Endothelial cell of umbilical vein (primary cell): ENCODE results near the gene TRMT61B. TPM values are rescaled to one million over a fixed set of nuclear protein-coding genes. Genes with fewer than 3 reads are reported as not detected.

Experiments
- BruUV-seq: library from RNA; stranded (reverse); fragments of 400-500 nt; replicated peaks from 2 replicates; lab custom pipeline; 2021; lab: Mats Ljungman, UMichigan
- CTCF ChIA-PET: fragments of 300-600, 350-600 bp; sonication (Branson Sonifier 250); formaldehyde crosslinking; loops from one replicate; lab custom pipeline; 2021; ENCODE audit warnings: antibody characterized with exemption, inconsistent platforms; lab: Charles Lee
- POLR2A ChIA-PET: fragments of 300-600, 350-600 bp; sonication (Branson Sonifier 250); formaldehyde crosslinking; loops from one replicate; lab custom pipeline; 2021; ENCODE audit warnings: antibody characterized with exemption, inconsistent platforms; lab: Charles Lee
- DNase-seq: peaks from one replicate; pipeline ENCODE4 v3.0.0-alpha.2; 2011; ENCODE audit warnings: low read depth, low spot score
- FAIRE-seq: peaks from 2 replicates; lab custom pipeline; 2011; peaks lifted over from hg19 to GRCh38; lab: Jason Lieb, UNC
- H2AFZ ChIP-seq: 2 replicates; pipeline ENCODE4 v1.6.0; 2012; ENCODE audit warnings: low read depth, low read length, control low read depth, inconsistent platforms
- H3K27ac ChIP-seq: 2 replicates; pipeline ENCODE4 v1.5.1; 2011; ENCODE audit warnings: low read depth, mild to moderate bottlenecking, control low read depth, low read length, moderate library complexity; ENCODE audit not compliant: insufficient read depth
- H3K27me3 ChIP-seq, 2 experiments: 2 replicates each; pipeline versions ENCODE4 v1.6.0 to v1.6.1; 2011; ENCODE audit warnings: low read length in 2 of 2, mixed read lengths in 1 of 2; ENCODE audit not compliant: control insufficient read depth in 2 of 2, insufficient read depth in 2 of 2
- H3K36me3 ChIP-seq, 2 experiments: 2 replicates in 1 of 2; 3 replicates in 1 of 2; pipeline ENCODE4 v1.5.1; 2011; ENCODE audit warnings: low read length in 2 of 2, mild to moderate bottlenecking in 1 of 2, moderate library complexity in 1 of 2; ENCODE audit not compliant: control insufficient read depth in 2 of 2, insufficient read depth in 2 of 2; ENCODE audit errors: extremely low read depth in 1 of 2
- H3K4me1 ChIP-seq: 3 replicates; pipeline ENCODE4 v1.5.1; 2011; ENCODE audit warnings: mild to moderate bottlenecking, low read length; ENCODE audit not compliant: control insufficient read depth, insufficient read depth; ENCODE audit errors: extremely low read depth
- H3K4me2 ChIP-seq: 2 replicates; pipeline ENCODE4 v1.6.1; 2011; ENCODE audit warnings: low read length, control low read depth, mixed read lengths; ENCODE audit not compliant: insufficient read depth
- H3K4me3 ChIP-seq, 3 experiments: fragments of 200-600 bp in 1 of 3; sonication (generic), shearing (Covaris generic) in 1 of 3; replicated peaks in 1 of 3; 2 replicates each; pipeline ENCODE4 v1.5.1; 2011 to 2016; ENCODE audit warnings: control low read depth in 3 of 3, low read length in 3 of 3, mild to moderate bottlenecking in 2 of 3, inconsistent platforms in 1 of 3, low read depth in 1 of 3, moderate library complexity in 1 of 3; ENCODE audit not compliant: insufficient read depth in 1 of 3
- H3K79me2 ChIP-seq: 2 replicates; pipeline ENCODE4 v1.6.0; 2012; ENCODE audit warnings: low read length, inconsistent platforms; ENCODE audit not compliant: control insufficient read depth, insufficient read depth
- H3K9ac ChIP-seq: replicated peaks from 2 replicates; pipeline ENCODE3; 2011; ENCODE audit warnings: low read length, control low read depth; ENCODE audit not compliant: insufficient read depth; ENCODE audit errors: extremely low read depth
- H3K9me1 ChIP-seq: replicated peaks from 3 replicates; pipeline ENCODE4 v1.6.0; 2011; ENCODE audit warnings: mild to moderate bottlenecking, low read length; ENCODE audit not compliant: control insufficient read depth, insufficient read depth; ENCODE audit errors: extremely low read depth
- H3K9me3 ChIP-seq: replicated peaks from 2 replicates; pipeline ENCODE4 v1.5.1; 2012; ENCODE audit warnings: low read length, inconsistent platforms; ENCODE audit not compliant: control insufficient read depth, insufficient read depth
- H4K20me1 ChIP-seq: replicated peaks from 2 replicates; pipeline ENCODE3; 2011; ENCODE audit warnings: mild to moderate bottlenecking, low read length; ENCODE audit not compliant: control insufficient read depth, insufficient read depth; ENCODE audit errors: extremely low read depth
- EZH2 ChIP-seq: IDR thresholded peaks from 2 replicates; pipeline ENCODE4 v1.6.1; 2012; ENCODE audit warnings: borderline replicate concordance, low read depth, mild to moderate bottlenecking, moderate library complexity, low read length, inconsistent platforms; ENCODE audit not compliant: severe bottlenecking
- FOS ChIP-seq: IDR thresholded peaks from 2 replicates; pipeline ENCODE4 v1.6.1; 2011; ENCODE audit warnings: mild to moderate bottlenecking, low read length, moderate library complexity, borderline replicate concordance; ENCODE audit not compliant: insufficient read depth
- GATA2 ChIP-seq: IDR thresholded peaks from 2 replicates; pipeline ENCODE4 v1.7.0; 2011; ENCODE audit warnings: low read depth, mild to moderate bottlenecking, moderate library complexity, mixed read lengths, low read length; ENCODE audit not compliant: insufficient read length, insufficient read depth
- JUN ChIP-seq: IDR thresholded peaks from 2 replicates; pipeline ENCODE4 v1.6.1; 2011; ENCODE audit warnings: borderline replicate concordance, low read depth; ENCODE audit not compliant: insufficient read length, insufficient read depth
- MYC ChIP-seq: IDR thresholded peaks from one replicate; pipeline ENCODE4 v1.6.1; 2011; ENCODE audit warnings: mild to moderate bottlenecking, low read depth, low read length
- POLR2A ChIP-seq: IDR thresholded peaks from 2 replicates; pipeline ENCODE4 v1.6.1; 2012; ENCODE audit warnings: low read depth, mild to moderate bottlenecking, control low read depth, low read length
- POLR2AphosphoS5 ChIP-seq: IDR thresholded peaks from 2 replicates; pipeline ENCODE4 v1.6.1; 2012; ENCODE audit warnings: low read depth, mild to moderate bottlenecking, control low read depth, low read length, moderate library complexity; ENCODE audit not compliant: insufficient read depth
- dilution Hi-C: fragments of 300-500 bp; cut with MboI; formaldehyde crosslinking; loops from one replicate; pipeline ENCODE4 v1.15.0; 2019; ENCODE audit warnings: low sequenced_read_pairs; ENCODE audit not compliant: extremely low pct_ligation_motif_present
- intact Hi-C: fragments of 100-400 bp; cut with micrococcal nuclease; formaldehyde crosslinking; loops from one replicate; pipeline ENCODE4 v1.10.0; 2022
- polyA plus RNA-seq, 4 experiments: library from polyadenylated mRNA; depleted of rRNA in 3 of 4; stranded (reverse) in 3 of 4; unstranded in 1 of 4; fragments of >200 nt; gene quantifications; 2 replicates each; pipeline versions ENCODE4 v1.2.1 to v1.2.3, GENCODE V29; 2011 to 2012; ENCODE audit warnings: missing spikeins in 1 of 4
- total RNA-seq: library from RNA; stranded (reverse); gene quantifications from 2 replicates; pipeline ENCODE4 v1.2.3, GENCODE V29; 2021
- TF ChIP-seq, protein P1 (sequence below): IDR thresholded peaks from 2 replicates; pipeline ENCODE4 v1.6.1; 2011; ENCODE audit not compliant: insufficient read depth, insufficient read length
- TF ChIP-seq, protein P2 (sequence below), 2 donors: IDR thresholded peaks; 1 replicate in 1 of 2; 2 replicates in 1 of 2; pipeline ENCODE4 v1.5.1; 2011; ENCODE audit warnings: low read length in 2 of 2, mild to moderate bottlenecking in 2 of 2, moderate library complexity in 2 of 2, control low read depth in 1 of 2, inconsistent platforms in 1 of 2, low read depth in 1 of 2; ENCODE audit not compliant: insufficient read depth in 1 of 2; ENCODE audit errors: extremely low read depth in 1 of 2

Gene TRMT61B
- total and polyA plus RNA-seq, 2 donors (not counting 3 experiments of a cell fraction or from before 2014, with no cell fraction given) = 4.6 to 13.6 TPM

DNA sequence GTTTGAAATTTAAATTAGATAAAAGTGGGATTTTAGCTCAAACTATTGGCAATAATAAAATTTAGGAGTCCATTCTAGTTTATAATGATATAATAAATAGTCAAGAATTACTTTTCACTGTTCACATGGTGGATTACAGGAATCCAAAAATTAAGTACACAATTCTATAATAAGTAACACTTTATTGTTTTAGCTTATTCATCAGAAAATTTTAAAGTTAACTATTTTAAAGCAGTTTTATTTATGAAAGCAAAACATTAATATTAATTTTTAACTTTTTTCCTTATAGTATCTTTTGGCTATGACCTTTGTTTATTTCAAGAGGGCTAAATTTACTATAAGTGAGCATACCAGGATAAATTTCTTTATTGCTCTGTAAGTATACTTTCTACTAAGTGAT is 48.1 kb downstream of the TRMT61B start:
- TF ChIP-seq MYC (no peak), EZH2 (no peak), FOS (no peak), POLR2A (no peak), GATA2 (no peak), POLR2AphosphoS5 (no peak), JUN (no peak)
- TF ChIP-seq, protein P1, sequence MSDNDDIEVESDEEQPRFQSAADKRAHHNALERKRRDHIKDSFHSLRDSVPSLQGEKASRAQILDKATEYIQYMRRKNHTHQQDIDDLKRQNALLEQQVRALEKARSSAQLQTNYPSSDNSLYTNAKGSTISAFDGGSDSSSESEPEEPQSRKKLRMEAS = no peak
- TF ChIP-seq, protein P2, sequence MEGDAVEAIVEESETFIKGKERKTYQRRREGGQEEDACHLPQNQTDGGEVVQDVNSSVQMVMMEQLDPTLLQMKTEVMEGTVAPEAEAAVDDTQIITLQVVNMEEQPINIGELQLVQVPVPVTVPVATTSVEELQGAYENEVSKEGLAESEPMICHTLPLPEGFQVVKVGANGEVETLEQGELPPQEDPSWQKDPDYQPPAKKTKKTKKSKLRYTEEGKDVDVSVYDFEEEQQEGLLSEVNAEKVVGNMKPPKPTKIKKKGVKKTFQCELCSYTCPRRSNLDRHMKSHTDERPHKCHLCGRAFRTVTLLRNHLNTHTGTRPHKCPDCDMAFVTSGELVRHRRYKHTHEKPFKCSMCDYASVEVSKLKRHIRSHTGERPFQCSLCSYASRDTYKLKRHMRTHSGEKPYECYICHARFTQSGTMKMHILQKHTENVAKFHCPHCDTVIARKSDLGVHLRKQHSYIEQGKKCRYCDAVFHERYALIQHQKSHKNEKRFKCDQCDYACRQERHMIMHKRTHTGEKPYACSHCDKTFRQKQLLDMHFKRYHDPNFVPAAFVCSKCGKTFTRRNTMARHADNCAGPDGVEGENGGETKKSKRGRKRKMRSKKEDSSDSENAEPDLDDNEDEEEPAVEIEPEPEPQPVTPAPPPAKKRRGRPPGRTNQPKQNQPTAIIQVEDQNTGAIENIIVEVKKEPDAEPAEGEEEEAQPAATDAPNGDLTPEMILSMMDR (IDR thresholded peaks at IDR 0.05; ENCODE audit: extremely low read depth in 1 of 2, insufficient read depth in 1 of 2, low read depth in 1 of 2, low read length in 2 of 2) = no peak
- CTCF ChIA-PET = no interaction called here

More for the DNA sequence above, 48.1 kb downstream of the TRMT61B start:
- Histone ChIP-seq H3K4me3 (no peak overlapping the region), H3K36me3 (no peaks in the 10 kb centered on the region), H3K27ac (no peak overlapping the region), H3K9me3 (no peaks in the 10 kb centered on the region), H3K79me2 (no peaks in the 10 kb centered on the region), H3K4me2 (no peak overlapping the region), H3K4me1 (no peaks in the 10 kb centered on the region), H3K9ac (no peak overlapping the region), H3K9me1 (no peaks in the 10 kb centered on the region), H4K20me1 (no peaks in the 10 kb centered on the region), H2AFZ (no peak overlapping the region), H3K27me3 (no peaks in the 10 kb centered on the region)
- dilution Hi-C loops (no loop called here), intact Hi-C loops (loop anchor here (5.0 kb wide), 3 partner anchors 105 to 1250 kb away; no protein-coding TSS in a partner anchor)
- BruUV-seq = no TSS peak
- no peak for DNase-seq
- POLR2A ChIA-PET = no interaction called here
- FAIRE-seq = no peak
